Cardiac fibroblast (primary cell): ENCODE measurements around the gene SEMA3A.

Experiments
- DNase-seq, 2 donors: peaks; one replicate each; pipeline versions ENCODE4 v3.0.0 to v3.0.0-alpha.2; 2010; ENCODE audit warnings: low read depth in 2 of 2
- H3K4me3 ChIP-seq, 2 donors: replicated peaks in 1 of 2; 1 replicate in 1 of 2; 2 replicates in 1 of 2; pipeline ENCODE4 v1.5.1; 2011; ENCODE audit warnings: low read depth in 2 of 2, low read length in 2 of 2, mild to moderate bottlenecking in 2 of 2, moderate library complexity in 1 of 2
- CTCF ChIP-seq: IDR thresholded peaks from one replicate; pipeline ENCODE4 v1.5.1; 2011; ENCODE audit warnings: low read depth, mild to moderate bottlenecking, low read length, inconsistent platforms

SEMA3A gene

GRCh38 chr7:84190016-84190705, 4.4 kb downstream of the SEMA3A start:
- no peak for TF ChIP-seq CTCF
- no peak for DNase-seq
- no peak overlapping the region for H3K4me3 ChIP-seq

GRCh38 chr7:84188786-84189405, 5.7 kb downstream of the SEMA3A start:
- peak; percentile 36 to 57 for DNase-seq
- no peak overlapping the region for H3K4me3 ChIP-seq
- TF ChIP-seq CTCF: peak; percentile 46

GRCh38 chr7:84187813-84188510, 6.6 kb downstream of the SEMA3A start:
- no peak overlapping the region for H3K4me3 ChIP-seq
- DNase-seq: peak; percentile 24 to 39
- TF ChIP-seq CTCF: no peak

GRCh38 chr7:84187087-84187805, 7.3 kb downstream of the SEMA3A start:
- peak in 1 of 2 donors; percentile 34 for DNase-seq
- no peak overlapping the region for H3K4me3 ChIP-seq
- TF ChIP-seq CTCF: no peak

GRCh38 chr7:84183741-84184140, 10.8 kb downstream of the SEMA3A start:
- no peak overlapping the region for H3K4me3 ChIP-seq
- no peak for TF ChIP-seq CTCF
- DNase-seq: no peak

GRCh38 chr7:84182301-84182700, 12.3 kb downstream of the SEMA3A start:
- no peak for TF ChIP-seq CTCF
- H3K4me3 ChIP-seq: no peak overlapping the region
- DNase-seq: no peak
